Fibroblast of gingiva (primary cell): Measurements from ENCODE around the gene NUBPL.
A peak's percentile ranks its signal among the peaks of the same experiment; 100 is the strongest.
"Not testable (repeated sequence)": the region's sequence is repeated elsewhere in the genome, so short reads cannot be mapped to it uniquely, and the experiment has no call there.

Experiments used
- DNase-seq: peaks from one replicate; pipeline ENCODE4 v3.0.0-alpha.2; 2011; ENCODE audit warnings: low read depth

Gene NUBPL

DNA sequence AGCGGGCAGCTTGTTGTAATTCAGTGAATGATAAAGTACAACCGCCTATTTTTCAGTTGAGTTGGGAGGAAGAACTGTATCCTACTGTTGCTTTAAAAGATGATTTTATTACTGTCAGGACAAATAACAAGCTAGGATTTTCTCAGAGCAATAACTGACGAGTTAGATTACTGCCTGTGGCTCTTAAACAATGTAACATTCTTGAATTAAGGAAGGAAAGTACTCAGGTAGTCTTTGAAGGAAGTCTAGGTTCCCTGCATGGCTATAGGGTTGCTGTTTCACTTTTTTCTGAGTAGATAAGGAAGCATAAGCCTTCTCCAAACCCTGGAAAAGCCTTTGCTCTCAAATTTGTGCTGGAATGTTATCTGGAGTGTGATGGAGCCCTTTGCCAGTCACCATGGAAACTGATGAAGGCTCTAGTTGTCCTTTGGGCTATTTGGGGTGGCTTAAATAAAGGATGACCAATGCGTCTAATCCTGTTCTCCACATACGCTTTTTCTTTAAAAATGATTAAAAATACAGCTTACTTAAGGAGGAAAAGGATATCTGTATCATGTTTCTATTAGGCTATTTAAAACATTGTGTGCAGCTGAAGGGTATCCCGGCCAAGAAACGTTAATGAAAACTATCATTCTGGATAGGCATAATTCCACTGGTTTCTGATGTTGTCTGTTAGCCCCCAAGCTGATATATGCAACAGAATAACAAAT lies 17.7 kb downstream of the NUBPL start:
- DNase-seq, result no peak

DNA sequence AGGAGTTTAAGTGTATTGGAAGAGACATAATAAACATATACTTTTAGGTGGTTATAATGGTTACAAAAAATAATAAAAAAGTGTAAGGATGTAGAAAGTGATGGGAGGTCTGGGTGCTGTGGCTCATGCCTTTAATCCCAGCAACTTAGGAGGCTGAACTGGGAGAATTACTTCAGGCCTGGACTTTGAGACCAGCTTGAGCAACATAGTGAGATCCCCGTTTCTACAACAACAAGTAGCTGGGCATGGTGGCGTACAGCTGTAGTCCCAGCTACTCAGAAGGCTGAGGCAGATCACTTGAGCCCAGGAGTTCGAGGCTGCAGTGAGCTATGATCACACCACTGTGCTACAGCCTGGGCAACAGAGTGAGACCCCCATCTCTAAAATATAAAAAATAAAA lies 19.0 kb downstream of the NUBPL start:
- no peak for DNase-seq

DNA sequence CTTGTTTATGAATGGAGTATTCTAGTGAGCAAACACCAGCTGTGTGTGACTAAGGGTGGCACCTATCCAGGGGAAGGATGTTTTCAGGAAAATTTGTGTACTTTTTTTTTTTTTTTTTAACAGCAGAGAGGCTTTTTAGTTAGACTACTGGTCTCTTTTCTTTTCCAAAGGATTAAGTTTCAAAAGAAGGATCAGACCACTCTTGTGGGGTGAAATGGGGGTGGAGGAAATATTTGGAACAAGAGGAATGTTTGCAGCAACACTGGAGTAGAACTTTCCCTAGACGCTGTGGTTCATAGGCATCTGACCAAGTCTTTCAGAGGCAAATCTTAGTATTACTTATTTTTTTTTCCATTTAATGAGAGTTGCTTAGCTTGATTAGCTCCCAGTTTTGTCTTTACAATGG lies 21.1 kb downstream of the NUBPL start:
- DNase-seq, result peak; percentile 49

DNA sequence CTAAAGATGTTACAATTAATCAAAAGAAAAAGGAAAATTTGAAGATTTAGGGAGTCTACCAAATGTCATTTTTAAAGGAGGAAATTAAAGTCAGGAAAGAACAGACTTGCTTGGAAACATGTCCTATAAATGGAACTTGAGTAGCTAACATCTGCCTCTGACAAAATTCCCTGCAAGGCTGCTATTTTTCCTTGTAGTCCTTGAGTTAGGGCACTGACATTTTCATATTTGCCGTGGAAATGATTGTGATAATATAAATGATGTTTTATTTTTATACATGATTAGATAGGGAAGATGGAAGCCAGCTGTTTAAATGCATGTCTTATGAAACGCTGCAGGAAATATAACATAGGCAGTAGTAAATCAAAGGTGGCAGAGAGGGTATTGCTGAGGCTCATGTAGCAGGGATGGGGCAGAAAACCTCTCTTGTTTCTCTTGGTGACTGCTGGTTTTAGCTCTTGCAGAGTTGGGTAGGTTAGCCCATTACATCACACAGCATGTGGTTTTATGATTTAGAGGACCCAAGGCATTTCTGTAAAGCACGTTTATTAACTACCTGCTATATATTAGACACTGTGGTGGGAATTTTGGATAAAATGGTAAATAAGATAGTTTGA lies 21.7 kb downstream of the NUBPL start:
- no peak for DNase-seq

DNA sequence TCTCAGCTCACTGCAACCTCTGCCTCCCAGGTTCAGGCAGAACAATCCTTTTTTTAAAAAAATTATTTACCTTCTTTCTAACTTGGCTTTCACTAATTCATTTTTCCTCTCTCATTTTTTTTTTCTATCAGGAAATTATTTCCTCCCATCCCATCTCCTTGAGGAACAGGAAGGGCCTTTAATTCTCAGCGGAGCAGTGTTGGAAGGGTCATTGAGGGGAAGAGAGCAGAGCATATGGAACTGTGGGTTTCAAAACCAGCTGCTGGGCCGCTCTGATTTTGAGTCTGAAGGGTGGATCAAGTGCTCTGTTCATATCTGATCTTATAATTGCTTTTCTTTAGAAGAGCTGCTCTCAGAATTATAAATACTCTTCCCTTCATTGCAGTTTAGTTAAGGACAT lies 29.0 kb downstream of the NUBPL start:
- no peak for DNase-seq

DNA sequence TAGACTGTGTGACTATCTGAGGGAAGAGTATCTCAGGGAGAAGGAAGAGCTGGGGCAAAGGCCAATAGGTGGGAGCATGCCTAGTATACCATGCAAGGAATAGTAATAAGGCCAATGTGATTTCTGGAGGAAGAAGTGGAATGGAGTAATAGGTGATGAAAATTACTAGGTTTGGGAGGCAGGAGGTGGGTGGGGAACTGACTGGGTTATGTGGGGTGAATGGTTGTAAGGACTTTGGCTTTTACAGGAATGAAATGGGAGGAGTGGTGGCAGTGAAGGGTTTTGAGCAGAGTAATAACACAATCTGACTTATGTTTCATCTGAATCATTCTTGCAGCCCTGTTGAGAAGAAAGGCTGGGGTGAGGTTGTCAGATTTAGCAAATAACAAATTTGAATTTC lies 30.9 kb downstream of the NUBPL start:
- DNase-seq, result no peak

DNA sequence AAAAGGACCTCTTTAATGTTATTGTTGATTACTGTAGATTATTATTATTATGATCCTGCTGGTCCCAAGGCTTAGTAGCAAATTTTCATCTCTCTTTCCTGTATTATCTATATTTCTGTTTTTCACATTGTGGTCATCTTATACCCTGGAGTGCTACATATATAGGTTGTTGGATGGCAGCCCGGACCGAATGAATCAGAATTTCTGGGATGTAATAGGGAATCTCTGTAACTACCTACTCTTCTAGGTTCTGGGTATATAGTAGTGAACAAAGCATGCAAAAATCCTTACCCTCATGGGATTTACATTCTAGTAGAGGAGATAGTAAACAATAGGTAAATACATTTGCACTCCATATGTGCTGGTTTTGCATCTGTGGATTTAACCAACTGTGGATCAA lies 31.4 kb downstream of the NUBPL start:
- DNase-seq, result no peak

DNA sequence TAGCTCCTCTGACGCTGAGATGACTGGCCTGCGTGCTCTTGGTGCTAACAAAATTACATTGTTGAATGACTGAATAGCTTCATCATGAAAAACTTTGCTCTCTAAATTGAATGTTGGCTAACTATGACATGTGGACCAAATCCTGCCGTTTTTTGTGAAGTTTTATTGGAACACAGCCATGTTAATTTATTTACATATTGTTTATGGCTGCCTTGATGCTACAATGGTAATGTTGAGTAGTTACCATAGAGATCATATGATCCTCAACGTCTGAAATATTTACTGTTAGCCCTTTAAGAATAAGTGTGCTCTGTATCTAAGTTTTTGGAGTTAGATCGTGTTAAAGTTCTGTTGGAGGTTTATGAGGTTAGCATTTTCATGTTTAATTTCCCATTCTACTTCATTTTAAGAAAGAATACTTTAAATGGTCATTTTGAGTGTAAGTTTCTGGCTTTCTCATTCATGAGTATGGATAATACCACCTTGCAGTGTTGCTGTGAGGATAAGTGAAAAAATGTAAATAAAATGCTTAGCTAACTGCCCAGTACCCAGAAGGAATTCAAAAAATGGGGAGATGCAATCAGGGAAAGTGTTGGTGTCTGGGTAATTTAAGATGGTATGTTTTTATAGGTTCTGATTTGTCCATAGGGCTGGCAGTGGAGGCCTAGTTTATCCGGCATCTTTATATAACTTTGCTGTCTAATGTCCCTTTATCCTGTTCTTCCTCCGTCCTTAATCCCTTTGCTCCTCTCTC lies 35.3 kb downstream of the NUBPL start:
- DNase-seq, result peak; percentile 6

DNA sequence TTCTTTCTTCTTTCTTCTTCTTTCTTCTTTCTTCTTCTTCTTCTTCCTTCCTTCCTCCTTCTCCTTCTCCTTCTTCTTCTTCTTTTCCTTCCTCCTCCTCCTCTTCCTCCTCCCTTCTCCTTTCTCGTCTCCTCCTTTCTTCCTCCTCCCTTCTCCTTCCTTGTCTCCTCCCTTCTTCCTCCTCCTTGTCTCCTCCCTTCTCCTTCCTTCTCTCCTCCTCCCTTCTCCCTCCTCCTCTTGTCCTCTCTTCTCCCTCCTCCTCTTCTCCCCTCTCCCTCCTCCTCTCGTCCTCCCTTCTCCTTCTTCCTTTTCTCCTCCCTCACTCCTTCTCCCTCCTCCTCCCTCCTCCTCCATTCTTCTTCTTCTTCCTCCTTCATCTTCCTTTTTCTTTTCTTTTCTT lies 44.5 kb downstream of the NUBPL start:
- no peak for DNase-seq

DNA sequence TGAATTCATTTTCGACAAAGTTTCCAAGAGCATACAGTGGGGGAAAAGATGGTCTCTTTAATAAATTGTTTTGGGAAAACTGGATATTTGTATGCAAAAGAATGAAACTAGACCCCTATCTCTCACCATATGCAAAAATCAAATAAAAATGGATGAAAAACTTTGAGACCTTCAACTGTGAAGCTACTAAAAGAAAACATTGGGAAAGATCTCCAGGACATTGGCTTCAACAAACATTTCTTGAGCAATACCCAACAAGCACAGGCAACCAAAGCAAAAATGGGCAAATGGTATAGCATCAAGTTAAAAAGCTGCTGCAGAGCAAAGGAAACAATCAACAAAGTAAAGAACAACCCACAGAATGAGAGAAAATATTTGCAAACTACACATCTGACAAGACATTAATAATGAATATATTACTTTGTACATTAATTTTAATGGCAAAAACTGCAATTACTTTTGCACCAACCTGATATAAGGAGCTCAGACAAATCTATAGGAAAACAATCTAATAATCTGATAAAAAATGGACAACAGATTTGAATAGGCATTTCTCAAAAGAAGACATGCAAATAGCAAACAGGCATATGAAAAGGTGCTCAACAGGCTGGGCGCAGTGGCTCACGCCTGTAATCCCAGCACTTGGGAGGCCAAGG lies 50.7 kb downstream of the NUBPL start:
- DNase-seq, result no peak

DNA sequence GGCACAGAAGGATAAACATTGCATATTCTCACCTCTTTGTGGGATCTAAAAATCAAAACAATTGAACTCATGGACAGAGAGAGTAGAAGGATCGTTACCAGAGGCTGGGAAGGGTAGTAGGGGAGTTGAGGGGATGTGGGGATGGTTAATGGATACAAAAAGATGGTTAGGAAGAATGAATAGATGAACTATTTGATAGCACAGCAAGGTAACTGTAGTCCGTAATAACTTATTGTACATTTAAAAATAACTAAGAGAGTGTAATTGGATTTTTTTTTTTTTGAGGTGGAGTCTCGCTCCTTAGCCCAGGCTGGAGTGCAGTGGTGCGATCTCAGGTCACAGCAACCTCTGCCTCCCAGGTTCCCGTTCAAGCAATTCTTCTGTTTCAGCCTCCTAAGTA lies 52.0 kb downstream of the NUBPL start:
- DNase-seq, result no peak

DNA sequence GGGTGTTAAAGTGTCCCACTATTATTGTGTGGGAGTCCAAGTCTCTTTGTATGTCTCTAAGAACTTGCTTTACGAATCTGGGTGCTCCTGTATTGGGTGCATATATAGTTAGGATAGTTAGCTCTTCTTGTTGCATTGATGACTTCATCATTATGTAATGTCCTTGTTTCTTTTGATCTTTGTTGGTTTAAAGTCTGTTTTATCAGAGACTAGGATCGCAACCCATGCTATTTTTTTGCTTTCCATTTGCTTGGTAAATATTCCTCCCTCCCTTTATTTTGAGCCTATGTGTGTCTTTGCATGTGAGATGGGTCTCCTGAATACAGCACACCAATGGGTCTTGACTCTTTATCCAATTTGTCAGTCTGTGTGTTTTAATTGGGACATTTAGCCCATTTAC lies 57.7 kb downstream of the NUBPL start:
- not testable (repeated sequence) for DNase-seq

DNA sequence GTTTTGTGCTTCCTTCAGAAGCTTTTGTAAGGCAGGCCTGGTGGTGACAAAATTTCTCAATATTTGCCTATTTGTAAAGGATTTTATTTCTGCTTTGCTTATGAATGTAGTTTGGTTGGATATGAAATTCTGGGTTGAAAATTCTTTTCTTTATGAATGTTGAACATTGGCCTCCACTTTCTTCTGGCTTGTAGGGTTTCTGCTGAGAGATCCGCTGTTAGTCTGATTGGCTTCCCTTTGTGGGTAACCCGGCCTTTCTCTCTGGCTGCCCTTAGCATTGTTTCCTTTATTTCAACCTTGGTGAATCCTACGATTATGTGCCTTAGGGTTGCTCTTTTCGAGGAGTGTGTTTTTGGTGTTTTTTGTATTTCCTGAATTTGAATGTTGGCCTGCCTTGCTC lies 58.2 kb downstream of the NUBPL start:
- DNase-seq, result no peak

DNA sequence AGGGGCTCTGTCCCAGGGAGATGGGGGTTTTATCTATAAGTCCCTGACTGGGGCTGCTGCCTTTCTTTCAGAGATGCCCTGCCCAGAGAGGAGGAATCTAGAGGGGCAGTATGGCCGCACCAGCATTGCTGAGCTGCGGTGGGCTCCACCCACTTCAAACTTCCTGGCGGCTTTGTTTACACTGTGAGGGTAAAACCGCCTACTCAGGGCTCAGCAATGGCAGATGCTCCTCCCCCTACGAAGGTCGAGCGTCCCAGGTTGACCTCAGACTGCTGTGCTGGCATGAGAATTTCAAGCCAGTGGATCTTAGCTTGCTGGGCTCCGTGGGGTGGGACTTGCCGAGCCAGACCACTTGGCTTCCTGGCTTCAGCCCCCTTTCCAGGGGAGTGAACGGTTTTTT lies 59.7 kb downstream of the NUBPL start:
- not testable (repeated sequence) for DNase-seq

DNA sequence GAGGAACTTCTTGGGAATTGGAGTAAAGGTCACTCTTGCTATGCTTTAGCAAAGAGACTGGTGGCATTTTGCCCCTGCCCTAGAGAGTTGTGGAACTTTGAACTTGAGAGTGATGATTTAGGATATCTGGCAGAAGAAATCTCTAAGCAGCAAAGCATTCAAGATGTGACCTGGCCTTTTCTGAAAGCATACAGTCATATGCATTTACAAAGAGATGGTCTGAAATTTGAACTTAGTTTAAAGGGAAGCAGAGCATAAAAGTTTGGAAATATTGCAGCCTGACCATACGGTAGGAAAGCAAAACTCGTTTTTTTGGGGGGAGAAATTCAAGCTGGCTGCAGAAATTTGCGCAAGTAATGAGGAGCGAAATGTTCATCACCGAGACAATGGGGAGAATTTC lies 60.9 kb downstream of the NUBPL start:
- no peak for DNase-seq

DNA sequence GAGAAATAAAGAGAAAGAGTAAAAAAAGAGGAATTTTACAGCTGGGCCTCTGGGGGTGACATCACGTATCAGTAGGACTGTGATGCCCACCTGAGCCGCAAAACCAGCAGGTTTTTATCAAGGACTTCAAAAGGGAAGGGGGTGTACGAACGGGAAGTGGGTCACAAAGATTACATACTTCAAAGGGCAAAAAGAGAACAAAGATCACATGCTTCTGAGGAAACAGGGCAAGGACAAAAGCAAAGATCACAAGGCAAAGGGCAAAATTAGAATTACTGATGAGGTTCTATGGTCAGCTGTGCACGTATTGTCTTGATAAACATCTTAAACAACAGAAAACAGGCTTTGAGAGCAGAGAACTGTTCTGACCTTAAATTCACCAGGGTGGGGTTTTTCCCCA lies 91.7 kb downstream of the NUBPL start:
- DNase-seq, result not testable (repeated sequence)

DNA sequence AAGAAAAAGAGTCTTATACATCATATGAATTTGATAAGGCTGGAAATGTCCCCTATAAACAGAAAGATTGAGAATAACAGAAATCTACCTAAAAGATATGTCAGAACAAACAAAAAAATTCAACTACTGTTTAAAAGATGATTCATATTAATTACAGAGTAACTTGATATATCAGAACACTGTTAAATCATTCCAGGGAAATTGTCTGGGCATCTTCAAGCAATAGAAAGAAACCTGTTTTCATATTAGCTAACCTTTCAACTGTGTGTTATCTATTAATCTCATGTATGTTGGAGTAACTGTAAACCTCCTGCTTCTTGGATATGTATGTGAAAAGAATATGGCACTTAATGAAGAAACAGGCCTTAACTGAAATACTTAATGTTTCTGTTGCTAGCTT lies 96.7 kb downstream of the NUBPL start:
- no peak for DNase-seq

DNA sequence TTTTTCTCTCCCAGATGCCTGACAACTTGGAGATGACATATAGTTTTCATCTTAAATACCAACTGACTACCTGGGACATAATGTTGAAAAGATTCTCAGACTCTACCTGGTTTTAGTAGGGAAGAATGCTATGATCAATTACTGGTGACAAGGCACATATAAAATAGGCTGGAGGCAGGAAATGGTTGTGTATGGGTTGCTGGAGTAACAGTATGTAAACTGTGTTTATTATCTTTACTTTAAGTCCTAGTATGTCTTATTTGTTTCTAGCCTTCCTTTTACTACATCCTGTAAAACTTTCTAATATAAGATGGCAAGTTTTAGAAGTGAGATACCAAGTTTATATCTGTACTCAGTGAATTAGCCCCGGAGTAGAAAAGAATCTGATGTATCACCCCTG lies 98.1 kb downstream of the NUBPL start:
- DNase-seq, result no peak

DNA sequence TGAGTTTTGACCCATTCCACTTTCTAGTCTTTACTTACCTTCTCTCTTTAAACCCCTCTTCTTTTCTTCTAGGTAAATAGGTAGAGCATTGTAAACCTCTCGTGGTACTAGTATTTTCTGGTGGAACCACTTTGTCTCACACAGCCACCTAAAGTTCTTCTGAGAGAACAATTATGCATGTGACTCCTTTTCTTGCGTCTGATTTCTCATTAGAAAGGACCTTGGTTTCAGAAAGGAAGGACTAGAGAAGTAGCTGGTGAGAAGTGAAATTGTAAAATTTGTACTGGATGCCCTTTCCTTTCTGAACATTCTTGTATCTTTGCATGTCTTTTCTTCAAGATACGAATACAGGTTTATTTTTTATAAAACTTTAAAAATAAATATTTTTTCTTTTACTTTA lies 99.0 kb downstream of the NUBPL start:
- no peak for DNase-seq

DNA sequence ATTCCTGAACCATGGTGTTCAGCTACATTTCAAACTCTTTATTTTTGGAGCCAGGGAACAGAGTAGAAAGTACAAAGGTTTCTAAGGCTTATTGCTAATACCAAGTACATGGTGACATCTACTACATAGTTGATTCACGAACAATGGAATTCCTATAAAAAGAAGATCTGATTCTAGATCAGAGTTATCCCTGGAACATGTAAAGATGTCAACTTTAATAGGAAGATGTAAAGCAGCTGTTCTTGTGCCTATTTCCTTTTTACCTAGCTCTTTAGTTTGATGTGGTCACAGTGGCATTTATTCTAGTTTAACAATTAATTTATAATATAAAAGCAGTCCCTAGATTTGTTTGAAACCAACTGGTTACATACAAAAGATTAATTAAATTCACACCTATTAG lies 99.5 kb downstream of the NUBPL start:
- DNase-seq, result no peak

DNA sequence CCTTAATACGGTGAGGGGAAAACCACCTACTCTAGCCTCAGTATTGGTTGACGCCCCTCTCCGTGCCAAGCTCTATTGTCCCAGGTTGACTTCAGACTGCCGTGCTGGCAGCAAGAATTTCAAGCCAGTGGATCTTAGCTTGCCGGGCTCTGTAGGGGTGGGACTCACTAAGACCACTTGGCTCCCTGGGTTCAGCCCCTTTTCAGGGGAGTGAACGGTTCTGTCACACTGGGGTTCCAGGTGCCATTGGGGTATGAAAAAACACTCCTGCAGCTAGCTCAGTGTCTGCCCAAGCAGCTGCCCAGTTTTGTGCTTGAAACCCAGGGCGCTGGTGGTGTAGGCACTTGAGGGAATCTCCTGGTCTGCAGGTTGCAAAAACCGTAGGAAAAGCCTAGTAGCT lies 107.1 kb downstream of the NUBPL start:
- no peak for DNase-seq

DNA sequence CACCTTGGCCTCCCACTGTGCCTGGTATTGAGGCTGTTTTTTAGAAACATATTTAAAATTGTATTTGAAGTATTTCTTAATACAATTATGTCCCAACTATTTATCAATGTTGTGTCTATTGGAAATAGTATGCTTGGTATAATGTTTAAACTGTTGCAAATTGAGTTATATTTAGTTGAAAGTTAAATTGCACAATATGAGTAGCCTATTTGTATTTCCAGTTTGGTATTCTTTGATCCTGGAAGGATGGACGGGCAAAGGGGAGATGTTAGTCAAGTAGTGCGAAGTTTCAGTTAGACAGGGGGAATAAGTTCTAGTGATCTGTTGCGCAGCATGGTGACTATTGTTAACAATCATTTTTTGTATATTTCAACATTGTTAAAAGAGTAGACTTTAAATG lies 111.5 kb downstream of the NUBPL start:
- DNase-seq, result no peak

DNA sequence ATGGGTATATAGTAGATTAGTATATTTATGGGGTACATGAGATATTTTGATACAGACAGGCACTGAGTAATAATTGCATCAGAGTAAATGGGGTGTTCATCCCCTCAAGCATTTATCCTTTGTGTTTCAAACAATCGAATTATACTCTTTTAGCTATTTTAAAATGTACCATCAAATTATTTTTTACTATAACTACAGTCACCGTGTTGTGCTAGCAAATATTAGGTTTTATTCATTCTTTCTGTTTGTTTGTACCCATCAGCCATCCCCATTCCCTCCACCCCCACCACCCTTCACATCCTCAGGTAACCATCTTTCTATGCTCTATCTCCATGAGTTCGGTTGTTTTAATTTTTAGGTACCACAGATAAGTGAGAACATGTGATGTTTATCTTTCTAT lies 115.8 kb downstream of the NUBPL start:
- no peak for DNase-seq
